ENCODE measurements around the gene RNF19B. TPM values are rescaled to one million over a fixed set of nuclear protein-coding genes. Genes with fewer than 3 reads are reported as not detected.

RNF19B gene
- total and polyA plus RNA-seq, 2 of the 13 experiments (the other 11 are each of a cell fraction or from before 2014, with no cell fraction given), result 15.3 to 22.5 TPM

DNA sequence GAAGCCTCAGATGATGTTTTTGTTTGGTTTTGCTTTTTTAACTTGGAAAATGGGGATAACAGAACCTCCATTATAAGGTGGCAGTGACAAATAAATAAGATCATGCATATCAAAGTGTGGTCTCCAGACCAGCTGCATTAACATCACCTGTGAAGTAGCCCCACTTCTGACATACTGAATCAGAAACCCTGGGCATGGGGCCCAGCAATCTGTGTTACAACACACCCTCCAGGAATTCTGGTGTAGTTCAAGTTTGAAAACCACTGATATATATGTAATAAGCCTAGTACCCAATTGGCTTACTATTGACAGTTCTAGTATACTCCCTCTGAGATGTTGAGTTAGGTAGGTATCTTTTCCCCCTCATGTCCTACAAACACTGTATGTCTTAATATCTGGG, 24.1 kb upstream of the RNF19B start:
- no TSS peak for BruUV-seq (replicated peaks)
- FAIRE-seq, result no peak
- ChIA-PET CTCF (ENCODE audit: low intra/inter-chr PET ratio, low total read pairs) (no interaction called here), POLR2A (interaction anchor here (1.3 kb wide), 1 partner anchor 23 kb away, joined by 3 read pairs; no protein-coding TSS in a partner anchor)
- ATAC-seq, result no peak
- Histone ChIP-seq H3K9ac (ENCODE audit: insufficient read depth, low read depth, low read length) (no peak overlapping the region), H3K27me3 (ENCODE audit: control insufficient read depth in 1 of 2, insufficient read depth in 2 of 2, low read length in 2 of 2) (no peaks in the 10 kb centered on the region), H3K4me3 (replicated peaks in 1 of 3; ENCODE audit: insufficient read depth in 1 of 3, low read depth in 2 of 3, low read length in 3 of 3) (no peak overlapping the region), H4K20me1 (ENCODE audit: insufficient read depth, low read length) (no peaks in the 10 kb centered on the region), H3K79me2 (ENCODE audit: insufficient read depth, low read length) (no peaks in the 10 kb centered on the region), H3K4me1 (ENCODE audit: insufficient read depth, low read length) (peaks cover 15% of the 10 kb centered on the region), H3K36me3 (replicated peaks in 1 of 2; ENCODE audit: control insufficient read depth in 1 of 2, insufficient read depth in 2 of 2, low read length in 2 of 2) (no peaks in the 10 kb centered on the region), H3K4me2 (ENCODE audit: low read depth, low read length) (no peak overlapping the region), H2AFZ (ENCODE audit: low read length) (no peak overlapping the region), H3K9me3 (ENCODE audit: low read length) (no peaks in the 10 kb centered on the region), H3K27ac (ENCODE audit: extremely low read length, insufficient read depth, low read length) (no peak overlapping the region)
- intact Hi-C loops (cut with micrococcal nuclease; ENCODE audit: unreplicated experiment), result no loop called here
- TF ChIP-seq HOXD1 (CRISPR knock-in tag; IDR thresholded peaks at IDR 0.05) (no peak), SALL1 (CRISPR knock-in tag; IDR thresholded peaks at IDR 0.05) (no peak), KDM5A (IDR thresholded peaks at IDR 0.05; ENCODE audit: borderline replicate concordance, low read length) (no peak), ATF7-NPFF (CRISPR knock-in tag; IDR thresholded peaks at IDR 0.05; ENCODE audit: low read depth) (no peak), FOXA1 (IDR thresholded peaks at IDR 0.05) (no peak), FOXA1 (CRISPR knock-in tag; IDR thresholded peaks at IDR 0.05) (no peak), PHF8 (CRISPR knock-in tag; IDR thresholded peaks at IDR 0.05) (no peak), ZNF589 (CRISPR knock-in tag; conservative IDR thresholded peaks at IDR 0.05) (no peak), BHLHE40 (IDR thresholded peaks at IDR 0.05; ENCODE audit: low read length) (no peak), ZNF230 (CRISPR knock-in tag; IDR thresholded peaks at IDR 0.05) (no peak)
- TF ChIP-seq, protein P1, sequence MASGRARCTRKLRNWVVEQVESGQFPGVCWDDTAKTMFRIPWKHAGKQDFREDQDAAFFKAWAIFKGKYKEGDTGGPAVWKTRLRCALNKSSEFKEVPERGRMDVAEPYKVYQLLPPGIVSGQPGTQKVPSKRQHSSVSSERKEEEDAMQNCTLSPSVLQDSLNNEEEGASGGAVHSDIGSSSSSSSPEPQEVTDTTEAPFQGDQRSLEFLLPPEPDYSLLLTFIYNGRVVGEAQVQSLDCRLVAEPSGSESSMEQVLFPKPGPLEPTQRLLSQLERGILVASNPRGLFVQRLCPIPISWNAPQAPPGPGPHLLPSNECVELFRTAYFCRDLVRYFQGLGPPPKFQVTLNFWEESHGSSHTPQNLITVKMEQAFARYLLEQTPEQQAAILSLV (CRISPR knock-in tag; IDR thresholded peaks at IDR 0.05; ENCODE audit: borderline replicate concordance), result no peak
- DNase-seq (ENCODE audit: low spot score), result no peak
- in situ Hi-C loops (cut with HindIII; ENCODE audit: extremely low pct_ligation_motif_present, low pct_unique_long_range_greater_than_20kb), result no loop called here
